CD4-positive, alpha-beta T cell (primary cell): ENCODE data around the gene PRR5L. TPM values are rescaled to one million over a fixed set of nuclear protein-coding genes. Genes with fewer than 3 reads are reported as not detected.

Experiments
- ATAC-seq: fragments of 200-7000 bp; cut with Tn5 transposase; one replicate; pipeline ENCODE4 v1.10.0; 2022; ENCODE audit warnings: mild to moderate bottlenecking; ENCODE audit not compliant: poor library complexity
- CTCF ChIA-PET: fragments of 350-600 bp; sonication (Branson Sonifier 250); formaldehyde crosslinking; loops from one replicate; lab custom pipeline; 2021; ENCODE audit warnings: antibody characterized with exemption, inconsistent platforms; lab: Charles Lee
- POLR2A ChIA-PET: fragments of 350-600 bp; sonication (Branson Sonifier 250); formaldehyde crosslinking; loops from one replicate; lab custom pipeline; 2021; ENCODE audit warnings: antibody characterized with exemption, inconsistent platforms; lab: Charles Lee
- DNase-seq, 14 experiments: peaks; one replicate each; pipeline ENCODE4 v3.0.0-alpha.2; 2013 to 2020; ENCODE audit warnings: mixed read lengths in 2 of 14
- H3K27ac ChIP-seq, 2 donors: one replicate each; pipeline versions ENCODE4 v1.5.1 to v1.7.0; 2013; ENCODE audit warnings: low read length in 2 of 2, low read depth in 1 of 2, mild to moderate bottlenecking in 1 of 2
- H3K27me3 ChIP-seq, 2 experiments: 1 replicate in 1 of 2; 2 replicates in 1 of 2; pipeline versions ENCODE4 v1.6.1 to v1.7.0; 2013; ENCODE audit warnings: low read length in 2 of 2, control low read depth in 1 of 2, mild to moderate bottlenecking in 1 of 2, moderate library complexity in 1 of 2; ENCODE audit not compliant: insufficient read depth in 2 of 2, control insufficient read depth in 1 of 2
- H3K36me3 ChIP-seq: one replicate; pipeline ENCODE4 v1.6.1; 2013; ENCODE audit warnings: low read length, control low read depth; ENCODE audit not compliant: insufficient read depth
- H3K4me1 ChIP-seq: one replicate; pipeline ENCODE4 v1.6.1; 2013; ENCODE audit warnings: low read length, control low read depth; ENCODE audit not compliant: insufficient read depth
- H3K4me3 ChIP-seq: one replicate; pipeline ENCODE4 v1.5.1; 2013; ENCODE audit warnings: mild to moderate bottlenecking, low read length, moderate library complexity
- H3K9me3 ChIP-seq, 2 experiments: 1 replicate in 1 of 2; 2 replicates in 1 of 2; pipeline versions ENCODE4 v1.6.1 to v1.7.0; 2013; ENCODE audit warnings: low read length in 2 of 2, mild to moderate bottlenecking in 2 of 2, control low read depth in 1 of 2, moderate library complexity in 1 of 2; ENCODE audit not compliant: control insufficient read depth in 1 of 2, insufficient read depth in 1 of 2
- H3K27ac Mint-ChIP-seq: one replicate; pipeline ENCODE4 v1.8.0; 2020; ENCODE audit warnings: mixed read lengths
- H3K27me3 Mint-ChIP-seq: one replicate; pipeline ENCODE4 v1.8.0; 2021; ENCODE audit warnings: mixed read lengths
- H3K36me3 Mint-ChIP-seq: one replicate; pipeline ENCODE4 v1.8.0; 2021; ENCODE audit warnings: low read depth, mixed read lengths
- H3K4me1 Mint-ChIP-seq: one replicate; pipeline ENCODE4 v1.8.0; 2021; ENCODE audit warnings: low read depth, mixed read lengths
- H3K4me3 Mint-ChIP-seq: one replicate; pipeline ENCODE4 v1.8.0; 2020; ENCODE audit warnings: mild to moderate bottlenecking, mixed read lengths
- H3K9me3 Mint-ChIP-seq: one replicate; pipeline ENCODE4 v1.8.0; 2020; ENCODE audit warnings: mixed read lengths
- intact Hi-C, 2 experiments: fragments of 100-400 bp; cut with DNase I in 1 of 2; cut with micrococcal nuclease in 1 of 2; formaldehyde crosslinking; loops; one replicate each; pipeline versions ENCODE4 v1.15.1 to v1.9.0; 2023 to 2025; cut with DNase I, micrococcal nuclease
- total RNA-seq, 174 experiments: library from RNA in 2 of 174; stranded (reverse) in 2 of 174; gene quantifications; one replicate each; pipeline ENCODE4 v1.2.3 and lab custom pipeline; 2021 to 2026
- TF ChIP-seq, protein P1 (sequence below): fragments of 200-600 bp; IDR thresholded peaks from one replicate; pipeline ENCODE4 v1.8.0; 2022; ENCODE audit warnings: antibody characterized with exemption, mild to moderate bottlenecking

The PRR5L gene
- total RNA-seq, 2 experiments from 2014 or later, result 5.4 to 7.6 TPM

DNA sequence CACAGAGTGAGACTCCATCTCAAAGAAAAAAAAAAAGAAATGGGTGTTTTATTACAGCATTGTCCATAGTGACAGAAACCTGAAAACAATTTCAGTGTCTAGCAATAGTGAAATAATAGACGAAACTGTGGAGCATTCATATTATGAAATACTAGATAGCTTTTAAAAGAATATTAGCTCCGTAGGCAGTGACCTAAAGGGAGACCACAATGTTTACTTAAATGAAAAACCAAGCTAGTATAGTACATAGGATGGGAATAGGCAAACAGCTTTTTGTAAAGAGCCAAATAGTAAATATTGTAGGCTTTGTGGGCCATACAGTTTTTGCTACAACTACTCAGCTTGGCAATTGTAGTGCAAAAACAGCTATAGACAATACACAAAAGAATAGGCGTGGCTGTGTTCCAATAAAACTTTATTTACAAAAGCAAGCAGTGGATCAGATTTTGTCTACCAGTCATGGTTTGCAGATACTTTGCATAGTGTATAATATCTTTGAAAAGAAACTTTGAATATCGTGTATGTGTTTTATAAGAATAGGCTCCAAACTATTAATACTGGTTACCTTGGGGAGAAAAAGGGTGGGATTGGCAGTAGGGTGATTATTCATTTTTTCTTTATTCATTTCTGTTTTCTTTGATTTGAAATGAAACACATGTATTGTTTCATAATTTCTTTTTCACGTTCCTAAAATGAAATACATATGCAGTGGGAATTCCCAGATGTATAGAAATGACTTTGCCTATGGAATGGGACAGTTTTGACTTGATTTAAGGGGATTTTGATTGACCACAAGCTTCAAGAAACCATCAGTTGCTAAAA lies 50.7 kb downstream of the PRR5L start:
- no peaks in the 10 kb centered on the region for H3K9me3 ChIP-seq
- H3K27me3 ChIP-seq, result peaks cover 0 to 9% of the 10 kb centered on the region in 2 experiments
- no peak overlapping the region for H3K4me3 ChIP-seq
- Mint-ChIP-seq H3K36me3 (no peaks in the 10 kb centered on the region), H3K4me3 (no peak overlapping the region), H3K27ac (no peak overlapping the region), H3K9me3 (no peaks in the 10 kb centered on the region), H3K4me1 (peaks cover 5% of the 10 kb centered on the region), H3K27me3 (peaks cover 20% of the 10 kb centered on the region)
- POLR2A ChIA-PET, result no interaction called here
- DNase-seq (no peak), ATAC-seq (no peak)
- intact Hi-C loops, result no loop called here
- CTCF ChIA-PET, result interaction anchor here (1.3 kb wide), 1 partner anchor 14 kb away, joined by 3 read pairs; no protein-coding TSS in a partner anchor
- H3K36me3 ChIP-seq, result no peaks in the 10 kb centered on the region
- no peak overlapping the region for H3K27ac ChIP-seq
- TF ChIP-seq, protein P1, sequence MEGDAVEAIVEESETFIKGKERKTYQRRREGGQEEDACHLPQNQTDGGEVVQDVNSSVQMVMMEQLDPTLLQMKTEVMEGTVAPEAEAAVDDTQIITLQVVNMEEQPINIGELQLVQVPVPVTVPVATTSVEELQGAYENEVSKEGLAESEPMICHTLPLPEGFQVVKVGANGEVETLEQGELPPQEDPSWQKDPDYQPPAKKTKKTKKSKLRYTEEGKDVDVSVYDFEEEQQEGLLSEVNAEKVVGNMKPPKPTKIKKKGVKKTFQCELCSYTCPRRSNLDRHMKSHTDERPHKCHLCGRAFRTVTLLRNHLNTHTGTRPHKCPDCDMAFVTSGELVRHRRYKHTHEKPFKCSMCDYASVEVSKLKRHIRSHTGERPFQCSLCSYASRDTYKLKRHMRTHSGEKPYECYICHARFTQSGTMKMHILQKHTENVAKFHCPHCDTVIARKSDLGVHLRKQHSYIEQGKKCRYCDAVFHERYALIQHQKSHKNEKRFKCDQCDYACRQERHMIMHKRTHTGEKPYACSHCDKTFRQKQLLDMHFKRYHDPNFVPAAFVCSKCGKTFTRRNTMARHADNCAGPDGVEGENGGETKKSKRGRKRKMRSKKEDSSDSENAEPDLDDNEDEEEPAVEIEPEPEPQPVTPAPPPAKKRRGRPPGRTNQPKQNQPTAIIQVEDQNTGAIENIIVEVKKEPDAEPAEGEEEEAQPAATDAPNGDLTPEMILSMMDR, result no peak
- H3K4me1 ChIP-seq, result no peaks in the 10 kb centered on the region

DNA sequence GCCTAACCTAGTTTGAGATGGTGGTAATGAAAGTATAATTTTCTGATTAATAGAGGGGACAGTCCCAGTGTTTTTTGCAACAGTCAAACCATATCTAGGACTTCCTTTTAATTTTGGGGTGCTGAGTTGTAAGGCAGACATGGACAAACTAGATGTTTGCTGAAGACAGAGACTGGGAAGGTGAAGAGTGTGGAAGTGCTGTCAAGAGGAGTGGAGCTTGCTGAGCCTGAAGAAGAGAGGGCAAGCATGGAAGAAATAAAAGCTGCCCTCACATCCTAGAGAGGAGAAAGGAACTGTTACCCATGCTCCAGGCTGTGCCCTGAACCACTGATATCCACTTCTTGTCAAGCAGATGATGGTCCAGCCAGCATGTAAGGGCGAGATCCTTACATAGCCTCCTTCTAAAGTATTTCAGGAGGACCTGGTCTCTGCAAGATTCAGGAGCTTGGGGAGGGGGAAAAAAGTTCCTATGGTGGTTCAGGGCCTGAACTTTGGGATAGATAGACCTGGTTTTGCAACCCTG lies 51.4 kb downstream of the PRR5L start:
- no peak overlapping the region for H3K4me3 ChIP-seq
- POLR2A ChIA-PET, result no interaction called here
- no peak overlapping the region for H3K27ac Mint-ChIP-seq
- no peak overlapping the region for H3K4me3 Mint-ChIP-seq
- H3K36me3 ChIP-seq, result no peaks in the 10 kb centered on the region
- CTCF ChIA-PET, result interaction anchor here (1.3 kb wide), 1 partner anchor 14 kb away, joined by 3 read pairs; no protein-coding TSS in a partner anchor
- no peaks in the 10 kb centered on the region for H3K36me3 Mint-ChIP-seq
- peaks cover 20% of the 10 kb centered on the region for H3K27me3 Mint-ChIP-seq
- TF ChIP-seq, protein P1, result no peak
- ATAC-seq, result no peak
- H3K9me3 Mint-ChIP-seq, result no peaks in the 10 kb centered on the region
- no peaks in the 10 kb centered on the region for H3K9me3 ChIP-seq
- DNase-seq, result no peak
- no peak overlapping the region for H3K27ac ChIP-seq
- H3K4me1 ChIP-seq, result peaks cover 2% of the 10 kb centered on the region
- peaks cover 11% of the 10 kb centered on the region for H3K4me1 Mint-ChIP-seq
- peaks cover 0 to 9% of the 10 kb centered on the region in 2 experiments for H3K27me3 ChIP-seq
- intact Hi-C loops, result no loop called here

DNA sequence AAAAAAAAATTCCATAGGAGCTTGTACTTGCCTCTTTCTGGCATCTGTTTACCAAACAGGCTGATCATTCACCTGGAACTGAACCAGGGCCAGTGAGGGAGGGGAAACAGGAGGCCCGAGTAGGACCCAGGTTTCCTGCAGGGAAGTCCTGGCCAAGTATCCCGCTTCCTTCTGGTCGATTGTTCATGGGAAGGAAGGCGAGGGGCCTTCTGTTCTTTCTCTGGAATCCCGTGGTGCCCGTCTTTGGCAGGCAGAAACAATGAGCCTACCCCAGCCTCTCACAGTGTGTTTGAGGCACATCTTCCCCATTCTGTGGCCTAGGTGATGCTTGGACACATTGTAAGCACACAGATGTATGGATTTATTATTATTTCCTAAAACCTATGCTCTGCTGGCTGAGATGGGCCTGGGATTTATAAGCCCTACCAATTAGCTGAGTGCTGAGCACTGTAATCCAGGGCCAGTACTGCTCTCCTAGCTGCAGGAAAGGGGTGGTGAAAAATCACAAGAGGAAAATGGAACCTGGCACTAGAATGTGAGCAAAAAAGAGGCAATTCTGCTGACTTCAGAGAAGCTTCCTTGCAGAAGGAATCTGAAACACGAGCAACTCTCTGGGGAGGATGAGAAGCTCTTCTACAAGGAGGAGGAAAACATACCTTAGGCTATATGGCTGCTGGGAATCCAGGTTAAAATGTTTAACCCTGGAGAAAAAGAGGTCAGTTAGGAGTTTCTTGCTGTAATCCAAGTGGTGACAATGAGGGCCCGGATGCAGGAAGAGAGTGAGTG lies 53.5 kb downstream of the PRR5L start:
- intact Hi-C loops, result loop anchor here in 1 of 2 experiments (10.0 kb wide), 1 partner anchor 105 kb away; no protein-coding TSS in a partner anchor
- no peak for DNase-seq
- H3K9me3 Mint-ChIP-seq, result no peaks in the 10 kb centered on the region
- TF ChIP-seq, protein P1, result no peak
- no peak overlapping the region for H3K27ac Mint-ChIP-seq
- H3K4me1 ChIP-seq, result peaks cover 16% of the 10 kb centered on the region
- no peak overlapping the region for H3K27ac ChIP-seq
- no peaks in the 10 kb centered on the region for H3K36me3 Mint-ChIP-seq
- peaks cover 11% of the 10 kb centered on the region for H3K27me3 Mint-ChIP-seq
- H3K4me1 Mint-ChIP-seq, result peaks cover 24% of the 10 kb centered on the region
- H3K27me3 ChIP-seq, result peaks cover 0 to 6% of the 10 kb centered on the region in 2 experiments
- no peak overlapping the region for H3K4me3 ChIP-seq
- no peak overlapping the region for H3K4me3 Mint-ChIP-seq
- ChIA-PET CTCF (no interaction called here), POLR2A (no interaction called here)
- no peak for ATAC-seq
- no peaks in the 10 kb centered on the region for H3K36me3 ChIP-seq
- no peaks in the 10 kb centered on the region for H3K9me3 ChIP-seq
